Measurements from ENCODE around the gene LRRC46.

DNA sequence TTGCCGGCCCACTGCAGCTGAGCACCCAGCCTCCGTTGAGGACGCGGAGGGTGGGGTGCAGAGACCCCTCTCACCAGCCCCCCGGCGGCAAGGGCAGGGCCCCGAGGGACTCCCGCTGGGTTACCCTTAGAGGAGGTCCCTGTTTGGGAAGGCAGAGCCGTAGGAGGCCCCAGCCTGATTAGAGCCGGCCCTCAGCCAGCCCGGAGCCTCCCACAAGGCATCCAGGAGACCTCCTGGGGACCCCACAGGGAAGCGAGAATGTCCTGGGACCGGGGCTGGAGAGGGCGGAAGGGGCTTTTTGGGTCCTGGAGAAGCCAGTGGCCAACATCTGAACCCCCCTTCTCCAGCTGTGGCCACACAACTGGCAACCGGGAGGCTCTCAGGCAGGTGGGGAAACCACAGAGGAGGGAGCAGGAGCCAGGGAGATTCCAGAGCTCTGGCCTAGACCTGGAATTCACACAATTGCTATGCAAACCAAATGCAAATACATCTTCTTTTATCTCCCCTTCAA lies 41.2 kb downstream of the LRRC46 start:
- TF ChIP-seq, protein P1, sequence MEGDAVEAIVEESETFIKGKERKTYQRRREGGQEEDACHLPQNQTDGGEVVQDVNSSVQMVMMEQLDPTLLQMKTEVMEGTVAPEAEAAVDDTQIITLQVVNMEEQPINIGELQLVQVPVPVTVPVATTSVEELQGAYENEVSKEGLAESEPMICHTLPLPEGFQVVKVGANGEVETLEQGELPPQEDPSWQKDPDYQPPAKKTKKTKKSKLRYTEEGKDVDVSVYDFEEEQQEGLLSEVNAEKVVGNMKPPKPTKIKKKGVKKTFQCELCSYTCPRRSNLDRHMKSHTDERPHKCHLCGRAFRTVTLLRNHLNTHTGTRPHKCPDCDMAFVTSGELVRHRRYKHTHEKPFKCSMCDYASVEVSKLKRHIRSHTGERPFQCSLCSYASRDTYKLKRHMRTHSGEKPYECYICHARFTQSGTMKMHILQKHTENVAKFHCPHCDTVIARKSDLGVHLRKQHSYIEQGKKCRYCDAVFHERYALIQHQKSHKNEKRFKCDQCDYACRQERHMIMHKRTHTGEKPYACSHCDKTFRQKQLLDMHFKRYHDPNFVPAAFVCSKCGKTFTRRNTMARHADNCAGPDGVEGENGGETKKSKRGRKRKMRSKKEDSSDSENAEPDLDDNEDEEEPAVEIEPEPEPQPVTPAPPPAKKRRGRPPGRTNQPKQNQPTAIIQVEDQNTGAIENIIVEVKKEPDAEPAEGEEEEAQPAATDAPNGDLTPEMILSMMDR (IDR thresholded peaks at IDR 0.05): no peak
- no peak for TF ChIP-seq EZH2 (IDR thresholded peaks at IDR 0.05; ENCODE audit: borderline replicate concordance, insufficient read depth, low read depth, low read length, poor library complexity, severe bottlenecking)
